Measurements from ENCODE around the gene CD22. TPM values are rescaled to one million over a fixed set of nuclear protein-coding genes. Genes with fewer than 3 reads are reported as not detected.

Gene CD22
- total RNA-seq, 1 donor, result not detected

DNA sequence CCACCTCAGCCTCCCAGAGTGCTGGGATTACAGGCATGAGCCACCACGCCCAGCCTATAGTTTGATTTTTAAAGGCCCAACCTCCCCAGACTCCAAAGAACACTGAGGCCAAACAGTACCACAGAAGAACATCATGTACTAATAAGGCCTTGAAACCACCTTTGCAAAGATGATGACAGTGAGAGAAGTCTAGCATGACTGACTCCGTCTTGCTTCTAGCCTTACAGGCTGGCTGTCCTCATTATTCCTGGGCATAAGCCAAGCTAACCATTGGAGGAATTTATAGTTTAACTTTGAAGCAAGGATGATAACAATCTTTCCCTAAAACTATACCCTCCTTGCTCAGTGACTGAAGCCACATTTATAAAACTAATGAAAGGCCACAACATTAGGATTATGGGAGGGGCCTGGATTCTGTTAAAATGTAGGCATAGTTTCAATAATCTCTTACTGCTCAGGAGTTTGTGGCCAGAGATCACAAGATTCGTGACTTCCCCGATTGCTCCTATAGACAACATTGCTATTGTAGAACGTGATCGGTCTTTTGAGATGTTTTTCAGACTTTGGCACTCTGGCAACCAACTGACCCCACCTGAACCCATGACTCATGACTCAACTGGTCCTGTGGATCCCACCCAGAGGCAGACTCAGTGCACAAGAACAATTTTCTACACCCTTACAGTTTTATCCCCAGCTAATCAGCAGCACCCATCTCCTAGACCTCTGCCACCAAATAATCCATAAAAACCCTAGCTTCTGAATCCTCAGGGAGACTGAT is 59.5 kb downstream of the CD22 start:
- no peak overlapping the region for H2AFZ ChIP-seq (ENCODE audit: low read length)
- H3K4me1 ChIP-seq (ENCODE audit: insufficient read depth, low read length), result no peaks in the 10 kb centered on the region
- H3K27ac ChIP-seq (ENCODE audit: low read depth, low read length), result no peak overlapping the region
- no peaks in the 10 kb centered on the region for H3K36me3 ChIP-seq (ENCODE audit: insufficient read depth, low read length)
- H3K4me3 ChIP-seq (ENCODE audit: insufficient read depth, low read length), result no peak overlapping the region
- no peaks in the 10 kb centered on the region for H3K27me3 ChIP-seq (ENCODE audit: insufficient read depth, low read length)
- no peak for DNase-seq (ENCODE audit: insufficient read length, low spot score, missing footprints)
- H4K20me1 ChIP-seq (ENCODE audit: insufficient read depth, low read length), result no peaks in the 10 kb centered on the region
- TF ChIP-seq, protein P1, sequence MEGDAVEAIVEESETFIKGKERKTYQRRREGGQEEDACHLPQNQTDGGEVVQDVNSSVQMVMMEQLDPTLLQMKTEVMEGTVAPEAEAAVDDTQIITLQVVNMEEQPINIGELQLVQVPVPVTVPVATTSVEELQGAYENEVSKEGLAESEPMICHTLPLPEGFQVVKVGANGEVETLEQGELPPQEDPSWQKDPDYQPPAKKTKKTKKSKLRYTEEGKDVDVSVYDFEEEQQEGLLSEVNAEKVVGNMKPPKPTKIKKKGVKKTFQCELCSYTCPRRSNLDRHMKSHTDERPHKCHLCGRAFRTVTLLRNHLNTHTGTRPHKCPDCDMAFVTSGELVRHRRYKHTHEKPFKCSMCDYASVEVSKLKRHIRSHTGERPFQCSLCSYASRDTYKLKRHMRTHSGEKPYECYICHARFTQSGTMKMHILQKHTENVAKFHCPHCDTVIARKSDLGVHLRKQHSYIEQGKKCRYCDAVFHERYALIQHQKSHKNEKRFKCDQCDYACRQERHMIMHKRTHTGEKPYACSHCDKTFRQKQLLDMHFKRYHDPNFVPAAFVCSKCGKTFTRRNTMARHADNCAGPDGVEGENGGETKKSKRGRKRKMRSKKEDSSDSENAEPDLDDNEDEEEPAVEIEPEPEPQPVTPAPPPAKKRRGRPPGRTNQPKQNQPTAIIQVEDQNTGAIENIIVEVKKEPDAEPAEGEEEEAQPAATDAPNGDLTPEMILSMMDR (IDR thresholded peaks at IDR 0.05; ENCODE audit: extremely low read depth, low read depth, low read length), result no peak
- H3K9me3 ChIP-seq (ENCODE audit: low read depth, low read length), result peaks cover 2% of the 10 kb centered on the region
- no peak overlapping the region for H3K4me2 ChIP-seq (ENCODE audit: insufficient read depth, low read length)
- H3K79me2 ChIP-seq (ENCODE audit: insufficient read depth, low read length), result no peaks in the 10 kb centered on the region

DNA sequence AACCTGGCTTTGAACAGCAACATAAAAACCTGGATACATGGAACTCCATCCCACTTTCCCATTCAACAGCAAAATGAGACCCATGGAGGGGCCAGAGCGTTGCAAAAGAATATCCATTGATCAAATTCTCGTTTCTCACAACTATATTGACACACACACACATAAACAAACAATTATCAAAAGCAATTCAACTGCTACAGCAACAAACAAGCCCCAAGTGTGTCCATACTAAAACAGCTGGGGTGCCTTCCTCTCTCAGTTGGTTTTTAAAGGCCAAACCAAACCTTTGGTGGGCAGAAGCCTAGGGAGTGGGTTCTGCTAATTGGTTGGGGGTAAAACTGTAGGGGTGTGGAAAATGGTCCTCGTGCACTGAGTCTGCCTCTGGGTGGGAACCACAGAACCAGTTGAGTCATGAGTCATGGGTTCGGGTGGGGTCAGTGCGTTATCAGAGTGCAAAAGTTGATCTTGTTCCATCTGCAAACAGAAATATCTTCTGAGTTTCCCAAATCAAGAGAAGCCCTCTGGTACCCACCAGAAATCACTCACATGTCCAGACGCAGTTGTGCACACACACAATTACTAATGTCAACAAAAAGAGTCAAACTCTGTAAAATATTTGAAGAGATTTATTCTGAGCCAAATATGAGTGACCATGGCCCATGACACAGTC is 60.3 kb downstream of the CD22 start:
- TF ChIP-seq, protein P1 (IDR thresholded peaks at IDR 0.05; ENCODE audit: extremely low read depth, low read depth, low read length), result no peak
- no peaks in the 10 kb centered on the region for H4K20me1 ChIP-seq (ENCODE audit: insufficient read depth, low read length)

DNA sequence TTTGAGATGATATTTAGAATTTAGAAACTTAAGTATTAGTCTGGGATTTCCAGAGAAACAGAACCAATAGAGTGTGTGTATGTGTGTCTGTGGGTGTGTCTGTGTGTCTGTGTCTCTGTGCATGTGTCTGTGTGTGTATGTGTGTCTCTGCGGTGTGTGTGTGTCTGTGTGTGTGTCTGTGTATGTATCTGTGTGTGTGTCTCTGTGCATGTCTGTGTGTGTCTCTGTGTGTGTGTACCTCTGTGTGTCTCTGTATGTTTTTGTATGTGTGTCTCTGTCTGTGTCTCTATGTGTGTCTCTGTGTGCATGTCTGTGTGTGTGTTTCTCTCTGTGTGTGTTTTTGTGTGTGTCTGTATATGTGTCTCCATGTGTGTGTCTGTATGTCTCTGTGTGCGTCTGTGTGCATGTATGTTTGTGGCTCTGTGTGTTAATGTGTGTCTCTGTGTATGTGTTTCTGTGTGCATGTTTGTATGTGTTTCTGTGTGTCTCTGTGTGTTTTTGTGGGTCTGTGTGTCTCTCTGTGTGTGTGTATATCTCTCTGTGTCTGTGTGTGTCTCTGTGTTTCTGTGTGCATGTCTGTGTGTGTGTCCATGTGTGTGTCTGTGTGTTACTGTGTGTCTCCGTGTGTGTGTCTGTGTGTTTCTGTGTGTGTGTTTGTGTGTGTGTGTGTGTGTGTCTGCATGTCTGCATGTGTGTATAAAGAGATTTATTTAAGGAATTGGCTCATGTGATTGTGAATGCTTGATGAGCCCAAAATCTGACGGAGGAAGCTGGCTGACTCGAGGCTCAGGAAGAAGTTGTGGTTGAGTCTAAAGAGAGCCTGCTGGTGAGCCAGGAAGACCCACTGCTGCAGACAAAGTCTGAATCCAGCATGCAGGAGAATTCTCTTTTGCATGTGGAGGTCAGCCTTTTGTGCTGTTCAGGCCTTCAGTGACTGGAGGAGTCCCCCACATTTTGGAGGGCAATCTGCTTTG is 64.0 kb downstream of the CD22 start:
- H3K4me2 ChIP-seq (ENCODE audit: insufficient read depth, low read length), result no peak overlapping the region
- DNase-seq (ENCODE audit: insufficient read length, low spot score, missing footprints), result no peak
- H3K4me3 ChIP-seq (ENCODE audit: insufficient read depth, low read length), result no peak overlapping the region
- no peaks in the 10 kb centered on the region for H3K9me3 ChIP-seq (ENCODE audit: low read depth, low read length)
- no peaks in the 10 kb centered on the region for H3K27me3 ChIP-seq (ENCODE audit: insufficient read depth, low read length)
- H3K27ac ChIP-seq (ENCODE audit: low read depth, low read length), result no peak overlapping the region
- no peaks in the 10 kb centered on the region for H4K20me1 ChIP-seq (ENCODE audit: insufficient read depth, low read length)
- TF ChIP-seq, protein P1 (IDR thresholded peaks at IDR 0.05; ENCODE audit: extremely low read depth, low read depth, low read length), result no peak
- H3K79me2 ChIP-seq (ENCODE audit: insufficient read depth, low read length), result no peaks in the 10 kb centered on the region
- H3K36me3 ChIP-seq (ENCODE audit: insufficient read depth, low read length), result no peaks in the 10 kb centered on the region
- H2AFZ ChIP-seq (ENCODE audit: low read length), result no peak overlapping the region
- H3K4me1 ChIP-seq (ENCODE audit: insufficient read depth, low read length), result no peaks in the 10 kb centered on the region

More for the DNA sequence above, 60.3 kb downstream of the CD22 start:
- H3K9me3 ChIP-seq (ENCODE audit: low read depth, low read length), result peaks cover 2% of the 10 kb centered on the region
- no peaks in the 10 kb centered on the region for H3K36me3 ChIP-seq (ENCODE audit: insufficient read depth, low read length)
- H3K4me2 ChIP-seq (ENCODE audit: insufficient read depth, low read length), result no peak overlapping the region
- H3K4me1 ChIP-seq (ENCODE audit: insufficient read depth, low read length), result no peaks in the 10 kb centered on the region
- DNase-seq (ENCODE audit: insufficient read length, low spot score, missing footprints), result no peak
- H2AFZ ChIP-seq (ENCODE audit: low read length), result no peak overlapping the region
- no peaks in the 10 kb centered on the region for H3K79me2 ChIP-seq (ENCODE audit: insufficient read depth, low read length)
- no peak overlapping the region for H3K4me3 ChIP-seq (ENCODE audit: insufficient read depth, low read length)
- H3K27me3 ChIP-seq (ENCODE audit: insufficient read depth, low read length), result no peaks in the 10 kb centered on the region
- H3K27ac ChIP-seq (ENCODE audit: low read depth, low read length), result no peak overlapping the region
